K562 (cell line): ENCODE results near the gene RASGRP4.

ENCODE experiments used
- ATF2 ChIP-seq: sonication (generic); formaldehyde crosslinking; IDR thresholded peaks from 2 replicates; pipeline ENCODE4 v1.8.1; 2022; ENCODE audit warnings: missing genetic modification reagents
- BCLAF1 ChIP-seq, 2 experiments: fragments of 450-650 bp in 1 of 2; IDR thresholded peaks; 2 replicates each; pipeline ENCODE4 v1.6.1; 2011 to 2017; ENCODE audit warnings: low read depth in 2 of 2, antibody characterized with exemption in 1 of 2, borderline replicate concordance in 1 of 2, low read length in 1 of 2, mild to moderate bottlenecking in 1 of 2, mixed read lengths in 1 of 2; ENCODE audit not compliant: control insufficient read depth in 1 of 2
- CTCF ChIP-seq, 3 experiments: IDR thresholded peaks in 2 of 3; conservative IDR thresholded peaks in 1 of 3; 2 replicates each; pipeline ENCODE4 v1.5.1; 2011 to 2012; ENCODE audit warnings: low read length in 3 of 3, mild to moderate bottlenecking in 3 of 3, control low read depth in 2 of 3, improper control_type of control experiment in 1 of 3, inconsistent platforms in 1 of 3, low read depth in 1 of 3, mixed read lengths in 1 of 3, moderate library complexity in 1 of 3; ENCODE audit not compliant: insufficient read depth in 2 of 3
- GABPA ChIP-seq: fragments of 200-800 bp; sonication (Bioruptor generic); conservative IDR thresholded peaks from 2 replicates; pipeline ENCODE4 v1.6.1; 2016; ENCODE audit warnings: low read depth, missing genetic modification characterization, missing compliant biosample characterization
- JUNB ChIP-seq: fragments of 450-650 bp; formaldehyde crosslinking; conservative IDR thresholded peaks from 2 replicates; pipeline ENCODE4 v1.4.0; 2020; ENCODE audit warnings: mild to moderate bottlenecking
- KLF1 ChIP-seq: fragments of 450-650 bp; IDR thresholded peaks from 2 replicates; pipeline ENCODE4 v1.6.1; 2016; ENCODE audit warnings: missing genetic modification characterization, missing compliant biosample characterization
- MAX ChIP-seq: sonication (generic); formaldehyde crosslinking; IDR thresholded peaks from 2 replicates; pipeline ENCODE4 v1.9.0; 2022; ENCODE audit warnings: mild to moderate bottlenecking, missing genetic modification reagents
- PCBP1 ChIP-seq: fragments of 200-400 bp; formaldehyde crosslinking; IDR thresholded peaks from 2 replicates; pipeline ENCODE4 v1.6.1; 2018; ENCODE audit warnings: mild to moderate bottlenecking, low read depth, low read length; ENCODE audit not compliant: poor library complexity, severe bottlenecking
- POLR2AphosphoS2 ChIP-seq: IDR thresholded peaks from 2 replicates; pipeline ENCODE4 v1.6.1; 2012; ENCODE audit warnings: low read length, improper control_type of control experiment
- SREBF1 ChIP-seq: fragments of 150-350 bp; IDR thresholded peaks from 2 replicates; pipeline ENCODE4 v1.6.1; 2014; ENCODE audit warnings: antibody characterized with exemption, low read depth, low read length, borderline replicate concordance
- ZNF134 ChIP-seq: fragments of 250-450 bp; sonication (Bioruptor Pico); conservative IDR thresholded peaks from 2 replicates; pipeline ENCODE4 v1.4.0; 2020
- ZNF165 ChIP-seq: fragments of 250-450 bp; sonication (Bioruptor Pico); IDR thresholded peaks from 2 replicates; pipeline ENCODE4 v1.4.0; 2020; ENCODE audit warnings: borderline replicate concordance

GRCh38 chr19:38420935-38421334 is 5.1 kb downstream of the RASGRP4 start:
- TF ChIP-seq CTCF (IDR thresholded peaks at IDR 0.05 in 2 of 3, conservative IDR thresholded peaks at IDR 0.05 in 1 of 3; ENCODE audit: insufficient read depth in 2 of 3, low read depth in 1 of 3, low read length in 3 of 3) (no peak), JUNB (CRISPR knock-in tag) (no peak), SREBF1 (no peak), ZNF165 (no peak), POLR2AphosphoS2 (no peak), KLF1 (no peak), MAX (CRISPR knock-in tag) (no peak), GABPA (no peak), BCLAF1 (IDR thresholded peaks at IDR 0.05; ENCODE audit: borderline replicate concordance in 1 of 2, control insufficient read depth in 1 of 2, low read depth in 2 of 2, low read length in 1 of 2) (no peak), PCBP1 (no peak), ATF2 (CRISPR knock-in tag) (no peak), ZNF134 (no peak)
